Adrenal gland (tissue), 12 donors: Measurements from ENCODE around the gene TIMMDC1. TPM values are rescaled to one million over a fixed set of nuclear protein-coding genes. Genes with fewer than 3 reads are reported as not detected.

Source experiments
- DNase-seq, 7 donors: peaks; one replicate each; pipeline ENCODE4 v3.0.0-alpha.2; 2019 to 2020
- H3K27ac ChIP-seq, 5 donors: fragments of 200-600 bp; sonication (generic) in 4 of 5; 1 replicate in 3 of 5; 2 replicates in 2 of 5; pipeline versions ENCODE4 v1.5.1 to v1.8.0; 2016 to 2020; ENCODE audit warnings: mild to moderate bottlenecking in 1 of 5
- H3K27me3 ChIP-seq: fragments of 200-600 bp; 2 replicates; pipeline ENCODE4 v1.8.0; 2021
- H3K36me3 ChIP-seq, 2 donors: fragments of 200-600 bp; replicated peaks in 1 of 2; 1 replicate in 1 of 2; 2 replicates in 1 of 2; pipeline versions ENCODE4 v1.5.1 to v1.8.0; 2018 to 2022
- H3K4me1 ChIP-seq, 2 donors: fragments of 200-600 bp; replicated peaks in 1 of 2; 1 replicate in 1 of 2; 2 replicates in 1 of 2; pipeline versions ENCODE4 v1.5.1 to v1.8.0; 2018 to 2021
- H3K4me3 ChIP-seq, 4 donors: fragments of 200-600 bp; sonication (generic) in 3 of 4; one replicate each; pipeline ENCODE4 v1.5.1; 2016 to 2018
- H3K9me3 ChIP-seq, 3 donors: fragments of 200-600 bp; sonication (generic) in 1 of 3; replicated peaks in 1 of 3; 1 replicate in 2 of 3; 2 replicates in 1 of 3; pipeline versions ENCODE4 v1.5.1 to v1.8.0; 2016 to 2021
- CTCF ChIP-seq, 6 experiments: fragments of 450-650 bp in 4 of 6; fragments of 200-600 bp in 2 of 6; sonication (generic) in 1 of 6; IDR thresholded peaks; 1 replicate in 5 of 6; 2 replicates in 1 of 6; pipeline versions ENCODE4 v1.5.1 to v1.8.0; 2016 to 2021; ENCODE audit warnings: antibody characterized with exemption in 6 of 6, mild to moderate bottlenecking in 2 of 6, moderate library complexity in 1 of 6
- POLR2A ChIP-seq, 2 donors: fragments of 450-650 bp; IDR thresholded peaks; one replicate each; pipeline ENCODE4 v1.6.1; 2017; ENCODE audit warnings: antibody characterized with exemption in 2 of 2, mild to moderate bottlenecking in 2 of 2, moderate library complexity in 1 of 2
- WGBS, 4 donors: extraction: QIAGEN DNeasy Blood & Tissue Kit in 2 of 4; methylation state at CpG; one replicate each; pipeline versions ENCODE4 v1.1.5 to v1.1.7; 2013 to 2017; 5-methylcytosine and 5-hydroxymethylcytosine counted together
- intact Hi-C, 2 donors: fragments of 100-400 bp; cut with DNase I; formaldehyde crosslinking; loops; one replicate each; pipeline versions ENCODE4 v1.14.1 to v1.15.0; 2022 to 2023
- polyA plus RNA-seq, 3 donors: library from polyadenylated mRNA; stranded (reverse); fragments of 200-250 nt in 2 of 3; fragments of 350-450 nt in 1 of 3; fragmentation: Illumina TruSeq in 1 of 3; extraction: RNeasy Lipid Tissue Mini Kit (QIAGEN cat#74804) in 1 of 3; gene quantifications; one replicate each; pipeline ENCODE4 v1.2.3, GENCODE V29; 2013 to 2014
- total RNA-seq, 9 donors: library from RNA; depleted of rRNA in 4 of 9; stranded (reverse); fragments of >200 nt in 4 of 9; fragments of 120-200 nt in 1 of 9; fragmentation: NEBNext Ultra II Directional in 1 of 9; extraction: Animal tissue kit (Norgen Biotek cat#: 25700) in 1 of 9; gene quantifications; one replicate each; pipeline versions ENCODE4 v1.1.0 to v1.2.4, GENCODE V29; 2013 to 2023
- donor health status: healthy with polysubstance abuse.
- donor health status: Bipolar disorder and iron deficiency.
- donor health status: DM: yes; HTN: yes; CAD: no.
- donor health status: DM: no; HTN: no; CAD: no.
- donor health status: DM: no; HTN: no; CAD: no.
- donor health status: DM: yes; HTN: yes; CAD: no.

TIMMDC1 gene
- total and polyA plus RNA-seq, 12 donors, result 53.9 to 147 (median 91.3) TPM

DNA sequence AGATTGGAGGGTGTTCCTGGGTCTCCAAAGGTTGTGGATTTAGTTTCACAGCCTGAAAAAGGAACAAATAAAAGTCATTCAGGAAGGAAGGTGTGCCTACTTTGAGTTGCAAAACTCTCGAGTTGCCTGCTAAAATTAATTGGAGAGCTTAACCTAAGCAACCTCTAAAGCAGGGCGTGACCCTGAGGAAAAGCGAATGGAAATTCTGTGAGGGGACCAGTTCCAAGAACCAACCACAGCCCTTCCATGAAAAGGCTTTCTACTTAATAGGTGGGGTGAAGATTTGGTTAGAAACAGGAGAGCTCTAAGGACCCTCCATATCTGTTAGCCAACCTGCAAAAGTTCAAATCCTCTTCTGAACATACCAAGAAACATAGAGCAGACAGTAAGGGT, 59.5 kb downstream of the TIMMDC1 start:
- Histone ChIP-seq H3K36me3 (no peaks in the 10 kb centered on the region), H3K27ac (no peak overlapping the region), H3K27me3 (no peaks in the 10 kb centered on the region), H3K4me1 (no peaks in the 10 kb centered on the region), H3K9me3 (no peaks in the 10 kb centered on the region), H3K4me3 (no peak overlapping the region)
- WGBS, 4 donors, result 60 to 74% (median 70%) methylated on average over 3 of the region's 3 CpGs
- intact Hi-C loops, result no loop called here
- TF ChIP-seq CTCF (IDR thresholded peaks at IDR 0.05) (no peak), POLR2A (IDR thresholded peaks at IDR 0.05) (no peak)
- DNase-seq, result no peak

DNA sequence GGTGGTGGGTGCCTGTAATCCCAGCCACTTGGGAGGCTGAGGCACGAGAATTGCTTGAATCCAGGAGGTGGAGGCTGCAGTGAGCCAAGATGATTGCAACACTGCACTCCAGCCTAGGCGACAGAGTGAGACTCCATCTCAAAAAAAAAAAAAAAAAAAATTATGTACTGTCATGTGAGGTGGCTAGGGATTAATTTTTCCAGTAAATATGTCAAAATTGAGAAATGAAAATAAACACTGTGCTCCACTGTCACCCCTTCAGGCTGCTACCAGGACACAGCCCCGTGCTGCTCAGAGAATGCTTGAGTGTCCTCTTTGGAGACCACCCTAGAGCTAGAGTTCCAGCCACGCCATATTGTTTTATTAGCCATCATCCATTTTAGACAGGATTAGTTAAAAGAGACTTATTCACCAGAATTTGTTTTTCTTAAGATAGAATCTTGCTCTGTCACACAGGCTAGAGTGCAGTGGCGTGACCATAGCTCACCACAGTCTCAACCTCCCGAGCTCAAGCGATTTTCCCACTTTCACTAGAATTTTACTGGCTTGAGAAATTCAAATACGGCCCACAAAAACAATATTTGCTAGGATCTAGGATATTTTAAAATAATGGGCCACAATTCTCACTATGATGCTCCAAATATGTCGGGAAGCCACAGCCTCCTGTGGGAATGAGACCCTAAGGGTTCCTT, 60.4 kb downstream of the TIMMDC1 start:
- Histone ChIP-seq H3K9me3 (no peaks in the 10 kb centered on the region), H3K4me1 (no peaks in the 10 kb centered on the region), H3K36me3 (no peaks in the 10 kb centered on the region), H3K4me3 (no peak overlapping the region), H3K27me3 (no peaks in the 10 kb centered on the region), H3K27ac (peak overlapping the region in 1 of 5 donors; percentile 0)
- intact Hi-C loops, result no loop called here
- no peak for DNase-seq
- WGBS, 4 donors, result 79 to 90% (median 84%) methylated on average over 9 of the region's 9 CpGs
- no peak for TF ChIP-seq POLR2A (IDR thresholded peaks at IDR 0.05)
- TF ChIP-seq CTCF (IDR thresholded peaks at IDR 0.05), result no peak

DNA sequence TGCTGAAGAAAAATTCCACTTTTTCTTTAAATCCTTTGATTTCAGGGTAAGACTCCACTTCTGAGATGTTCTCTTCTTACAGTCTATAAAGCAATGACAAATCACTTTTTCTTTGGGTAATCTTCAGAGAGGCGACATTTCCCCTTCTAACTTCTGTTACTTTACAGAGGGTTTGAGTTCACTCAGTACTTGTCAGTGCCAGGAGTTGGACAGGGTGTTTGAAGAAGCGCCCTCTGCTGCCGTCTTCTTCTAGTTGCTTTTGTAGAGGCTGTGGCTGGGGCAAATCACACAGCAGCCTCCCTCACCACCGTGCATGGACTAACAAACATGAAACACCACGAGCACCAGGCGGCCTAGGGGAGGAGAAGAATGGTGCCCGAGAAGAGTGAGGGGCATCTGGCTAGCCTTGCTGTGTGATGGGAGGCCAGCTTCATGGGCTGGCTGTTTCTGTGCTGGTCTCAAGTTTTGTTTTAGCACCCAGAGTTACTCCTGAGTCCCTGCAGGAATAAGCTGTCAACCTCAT, 61.2 kb downstream of the TIMMDC1 start, which contains the start of gene CD80:
TSS of gene CD80 (minus strand) at position 174 of the 523 bp plus-strand sequence. CDS start 1,886 bp downstream, outside the sequence.
- H3K36me3 ChIP-seq, result no peaks in the 10 kb centered on the region
- no peaks in the 10 kb centered on the region for H3K9me3 ChIP-seq
- no peak within 1 kb of the TSS for H3K4me3 ChIP-seq
- H3K4me1 ChIP-seq, result no peaks in the 10 kb centered on the region
- H3K27ac ChIP-seq, result peak within 1 kb of the TSS in 1 of 5 donors; percentile 0
- no peaks in the 10 kb centered on the region for H3K27me3 ChIP-seq
- peak in 6 of 7 donors; percentile 51 to 80 (median 69) for DNase-seq
- intact Hi-C loops, result no loop called here
- TF ChIP-seq CTCF (IDR thresholded peaks at IDR 0.05) (peak in 3 of 6 experiments; percentile 37 to 44 (median 37)), POLR2A (IDR thresholded peaks at IDR 0.05) (no peak)
- 16 to 25% (median 20%) methylated on average over 6 to 7 of the region's 7 CpGs for WGBS, 4 donors

DNA sequence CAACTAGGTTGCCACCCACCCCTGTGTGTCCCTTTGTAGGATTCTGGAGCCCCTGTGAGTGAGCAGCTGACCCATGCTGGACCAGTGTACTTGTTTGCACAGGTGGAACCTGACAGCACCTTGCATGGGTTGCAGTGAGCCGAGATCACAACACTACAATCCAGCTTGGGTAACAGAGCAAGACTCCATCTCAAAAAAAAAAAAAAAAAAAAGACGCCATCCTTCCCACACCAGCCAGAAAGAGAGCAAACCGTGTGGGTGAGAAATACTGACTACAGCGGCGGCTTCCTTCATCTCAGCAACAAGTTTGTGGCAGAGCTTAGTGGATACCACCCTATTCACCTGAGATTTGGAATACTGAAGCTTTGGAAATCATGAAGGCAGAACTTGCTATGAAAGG, 61.8 kb downstream of the TIMMDC1 start:
- no peaks in the 10 kb centered on the region for H3K4me1 ChIP-seq
- intact Hi-C loops, result no loop called here
- H3K27ac ChIP-seq, result no peak overlapping the region
- TF ChIP-seq POLR2A (IDR thresholded peaks at IDR 0.05) (no peak), CTCF (IDR thresholded peaks at IDR 0.05) (no peak)
- 75 to 90% (median 86%) methylated on average over 5 of the region's 5 CpGs for WGBS, 4 donors
- no peaks in the 10 kb centered on the region for H3K9me3 ChIP-seq
- no peak overlapping the region for H3K4me3 ChIP-seq
- H3K27me3 ChIP-seq, result no peaks in the 10 kb centered on the region
- H3K36me3 ChIP-seq, result no peaks in the 10 kb centered on the region
- no peak for DNase-seq
